HEK293 (cell line): Measurements from ENCODE around the gene HSD17B14.

Experiments
- KLF10 ChIP-seq: fragments of 450-650 bp; IDR thresholded peaks from 2 replicates; pipeline ENCODE4 v1.5.1; 2018; ENCODE audit warnings: missing biosample characterization, mild to moderate bottlenecking, missing genetic modification characterization
- KLF16 ChIP-seq: fragments of 450-650 bp; formaldehyde crosslinking; IDR thresholded peaks from 2 replicates; pipeline ENCODE4 v1.5.1; 2017; ENCODE audit warnings: missing biosample characterization, missing genetic modification characterization
- OVOL3 ChIP-seq: fragments of 450-650 bp; formaldehyde crosslinking; IDR thresholded peaks from 2 replicates; pipeline ENCODE4 v1.5.1; 2016; ENCODE audit warnings: missing biosample characterization, missing genetic modification characterization
- REPIN1 ChIP-seq: fragments of 450-650 bp; formaldehyde crosslinking; IDR thresholded peaks from 2 replicates; pipeline ENCODE4 v1.5.1; 2017; ENCODE audit warnings: missing biosample characterization, missing genetic modification characterization, low read depth
- ZBTB8A ChIP-seq: fragments of 450-650 bp; formaldehyde crosslinking; IDR thresholded peaks from 2 replicates; pipeline ENCODE4 v1.5.1; 2016; ENCODE audit warnings: missing biosample characterization, missing genetic modification characterization
- ZFHX2 ChIP-seq: fragments of 450-650 bp; formaldehyde crosslinking; conservative IDR thresholded peaks from 2 replicates; pipeline ENCODE4 v1.5.1; 2016; ENCODE audit warnings: missing biosample characterization, missing genetic modification characterization
- ZNF10 ChIP-seq: fragments of 450-650 bp; formaldehyde crosslinking; IDR thresholded peaks from 2 replicates; pipeline ENCODE4 v1.5.1; 2017; ENCODE audit warnings: missing biosample characterization, missing genetic modification characterization
- ZNF121 ChIP-seq: fragments of 450-650 bp; formaldehyde crosslinking; IDR thresholded peaks from 2 replicates; pipeline ENCODE4 v1.5.1; 2016; ENCODE audit warnings: missing biosample characterization, missing genetic modification characterization
- ZNF133 ChIP-seq: fragments of 450-650 bp; formaldehyde crosslinking; IDR thresholded peaks from 2 replicates; pipeline ENCODE4 v1.5.1; 2016; ENCODE audit warnings: missing biosample characterization, missing genetic modification characterization
- ZNF140 ChIP-seq: fragments of 450-650 bp; formaldehyde crosslinking; IDR thresholded peaks from 2 replicates; pipeline ENCODE4 v1.5.1; 2016; ENCODE audit warnings: missing biosample characterization, missing genetic modification characterization
- ZNF16 ChIP-seq: fragments of 450-650 bp; formaldehyde crosslinking; IDR thresholded peaks from 2 replicates; pipeline ENCODE4 v1.5.1; 2016; ENCODE audit warnings: low read depth, missing biosample characterization, missing genetic modification characterization
- ZNF169 ChIP-seq: fragments of 450-650 bp; formaldehyde crosslinking; IDR thresholded peaks from 2 replicates; pipeline ENCODE4 v1.5.1; 2016; ENCODE audit warnings: missing biosample characterization, missing genetic modification characterization
- ZNF2 ChIP-seq: fragments of 450-650 bp; formaldehyde crosslinking; IDR thresholded peaks from 2 replicates; pipeline ENCODE4 v1.5.1; 2016; ENCODE audit warnings: missing biosample characterization, missing genetic modification characterization
- ZNF211 ChIP-seq: fragments of 450-650 bp; formaldehyde crosslinking; IDR thresholded peaks from 2 replicates; pipeline ENCODE4 v1.5.1; 2016; ENCODE audit warnings: low read depth, missing biosample characterization, missing genetic modification characterization
- ZNF223 ChIP-seq: fragments of 450-650 bp; formaldehyde crosslinking; IDR thresholded peaks from 2 replicates; pipeline ENCODE4 v1.5.1; 2016; ENCODE audit warnings: missing biosample characterization, missing genetic modification characterization
- ZNF341 ChIP-seq: fragments of 450-650 bp; formaldehyde crosslinking; IDR thresholded peaks from 2 replicates; pipeline ENCODE4; 2016; ENCODE audit warnings: low read depth, missing biosample characterization, missing genetic modification characterization
- ZNF555 ChIP-seq: fragments of 450-650 bp; formaldehyde crosslinking; conservative IDR thresholded peaks from 2 replicates; pipeline ENCODE4 v1.5.1; 2017; ENCODE audit warnings: missing biosample characterization, mild to moderate bottlenecking, missing genetic modification characterization, inconsistent platforms
- ZNF558 ChIP-seq: fragments of 450-650 bp; formaldehyde crosslinking; IDR thresholded peaks from 2 replicates; pipeline ENCODE4 v1.5.1; 2016; ENCODE audit warnings: missing biosample characterization, missing genetic modification characterization
- ZNF621 ChIP-seq: fragments of 450-650 bp; formaldehyde crosslinking; IDR thresholded peaks from 2 replicates; pipeline ENCODE4 v1.5.1; 2017; ENCODE audit warnings: missing biosample characterization, missing genetic modification characterization
- ZNF658 ChIP-seq: fragments of 450-650 bp; formaldehyde crosslinking; IDR thresholded peaks from 2 replicates; pipeline ENCODE4; 2016; ENCODE audit warnings: missing biosample characterization, missing genetic modification characterization
- ZNF776 ChIP-seq: fragments of 450-650 bp; formaldehyde crosslinking; IDR thresholded peaks from 2 replicates; pipeline ENCODE4 v1.5.0; 2017; ENCODE audit warnings: missing biosample characterization, missing genetic modification characterization, borderline replicate concordance
- ZNF785 ChIP-seq: fragments of 450-650 bp; formaldehyde crosslinking; IDR thresholded peaks from 2 replicates; pipeline ENCODE4 v1.5.1; 2016; ENCODE audit warnings: missing biosample characterization, missing genetic modification characterization
- ZNF791 ChIP-seq: fragments of 450-650 bp; formaldehyde crosslinking; IDR thresholded peaks from 2 replicates; pipeline ENCODE4 v1.5.1; 2016; ENCODE audit warnings: missing biosample characterization, missing genetic modification characterization
- TF ChIP-seq, protein P1 (sequence below): fragments of 450-650 bp; formaldehyde crosslinking; IDR thresholded peaks from 2 replicates; pipeline ENCODE4 v1.5.1; 2016; ENCODE audit warnings: missing biosample characterization, missing genetic modification characterization
- TF ChIP-seq, protein P2 (sequence below): fragments of 450-650 bp; formaldehyde crosslinking; IDR thresholded peaks from 2 replicates; pipeline ENCODE4 v1.5.1; 2016; ENCODE audit warnings: missing biosample characterization, missing genetic modification characterization, borderline replicate concordance
- TF ChIP-seq, protein P3 (sequence below): fragments of 450-650 bp; formaldehyde crosslinking; IDR thresholded peaks from 2 replicates; pipeline ENCODE4 v1.5.1; 2016; ENCODE audit warnings: missing biosample characterization, missing genetic modification characterization
- TF ChIP-seq, protein P4 (sequence below): fragments of 450-650 bp; formaldehyde crosslinking; IDR thresholded peaks from 2 replicates; pipeline ENCODE4 v1.5.1; 2016; ENCODE audit warnings: missing biosample characterization, missing genetic modification characterization, low read depth
- TF ChIP-seq, protein P5 (sequence below): fragments of 450-650 bp; formaldehyde crosslinking; IDR thresholded peaks from 2 replicates; pipeline ENCODE4 v1.5.1; 2016; ENCODE audit warnings: missing biosample characterization, missing genetic modification characterization
- TF ChIP-seq, protein P6 (sequence below): fragments of 450-650 bp; formaldehyde crosslinking; conservative IDR thresholded peaks from 2 replicates; pipeline ENCODE4 v1.5.1; 2016; ENCODE audit warnings: low read depth, missing biosample characterization, missing genetic modification characterization

The HSD17B14 gene

DNA sequence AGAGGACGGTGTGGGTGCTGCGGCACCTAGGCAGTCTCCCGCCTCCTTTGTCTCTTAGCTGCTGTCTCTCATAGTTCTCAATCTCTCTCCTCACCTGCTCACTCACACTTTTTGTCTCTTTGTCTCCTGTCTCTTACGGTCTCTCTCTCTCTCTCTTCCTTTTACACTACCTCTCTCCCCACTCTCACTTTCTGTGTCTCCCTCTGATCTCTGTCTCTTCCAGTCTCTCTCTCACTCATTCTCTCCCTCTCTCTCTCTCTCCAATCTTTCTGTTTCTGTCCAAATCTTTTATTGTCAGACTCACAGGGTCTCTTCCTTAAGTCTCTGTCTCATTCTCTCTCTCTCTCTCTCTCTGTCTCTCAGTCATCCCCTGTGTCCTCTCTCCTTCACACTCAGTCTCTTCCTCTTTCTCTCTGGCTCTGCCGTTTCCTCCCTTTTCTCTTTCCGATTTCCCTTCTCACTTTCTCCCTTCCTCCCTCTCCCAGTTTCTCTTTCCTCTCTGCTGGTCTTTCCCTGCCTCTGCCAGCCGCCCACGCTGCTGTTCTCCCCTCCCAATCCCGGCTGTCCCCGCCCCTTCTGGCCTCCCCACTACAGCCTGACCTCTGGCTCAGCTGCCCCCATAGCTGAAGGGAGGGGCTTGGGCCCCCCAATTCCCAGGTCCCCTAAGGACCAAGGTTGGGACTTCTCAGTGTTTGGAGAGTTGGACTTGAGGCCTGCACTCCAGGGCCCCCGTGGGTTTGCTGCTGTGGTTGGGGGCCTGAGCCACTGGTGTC is 32.0 kb upstream of the HSD17B14 start, which contains the start of gene PLEKHA4 (continued):
- TF ChIP-seq ZNF621 (tag by site-specific recombination) (no peak), REPIN1 (tag by site-specific recombination) (no peak), ZFHX2 (tag by site-specific recombination) (peak; percentile 92), ZNF555 (tag by site-specific recombination) (no peak), ZNF558 (tag by site-specific recombination) (no peak), ZNF133 (no peak), ZNF211 (no peak), KLF16 (tag by site-specific recombination) (no peak), OVOL3 (tag by site-specific recombination) (no peak), ZNF121 (tag by site-specific recombination) (no peak), ZNF341 (tag by site-specific recombination) (peak; percentile 55), ZNF658 (tag by site-specific recombination) (no peak), ZNF169 (tag by site-specific recombination) (no peak), ZNF785 (tag by site-specific recombination) (no peak), ZNF140 (tag by site-specific recombination) (no peak), ZBTB8A (no peak), ZNF2 (tag by site-specific recombination) (0 out of 2 replicates have a peak, but pooled peaks have one; percentile 22), ZNF791 (peak; percentile 58), ZNF223 (tag by site-specific recombination) (no peak), ZNF776 (no peak), ZNF10 (tag by site-specific recombination) (peak; percentile 57; the same call in 1 of the 2 replicates), ZNF16 (tag by site-specific recombination) (no peak), KLF10 (tag by site-specific recombination) (no peak)
- TF ChIP-seq, protein P1, sequence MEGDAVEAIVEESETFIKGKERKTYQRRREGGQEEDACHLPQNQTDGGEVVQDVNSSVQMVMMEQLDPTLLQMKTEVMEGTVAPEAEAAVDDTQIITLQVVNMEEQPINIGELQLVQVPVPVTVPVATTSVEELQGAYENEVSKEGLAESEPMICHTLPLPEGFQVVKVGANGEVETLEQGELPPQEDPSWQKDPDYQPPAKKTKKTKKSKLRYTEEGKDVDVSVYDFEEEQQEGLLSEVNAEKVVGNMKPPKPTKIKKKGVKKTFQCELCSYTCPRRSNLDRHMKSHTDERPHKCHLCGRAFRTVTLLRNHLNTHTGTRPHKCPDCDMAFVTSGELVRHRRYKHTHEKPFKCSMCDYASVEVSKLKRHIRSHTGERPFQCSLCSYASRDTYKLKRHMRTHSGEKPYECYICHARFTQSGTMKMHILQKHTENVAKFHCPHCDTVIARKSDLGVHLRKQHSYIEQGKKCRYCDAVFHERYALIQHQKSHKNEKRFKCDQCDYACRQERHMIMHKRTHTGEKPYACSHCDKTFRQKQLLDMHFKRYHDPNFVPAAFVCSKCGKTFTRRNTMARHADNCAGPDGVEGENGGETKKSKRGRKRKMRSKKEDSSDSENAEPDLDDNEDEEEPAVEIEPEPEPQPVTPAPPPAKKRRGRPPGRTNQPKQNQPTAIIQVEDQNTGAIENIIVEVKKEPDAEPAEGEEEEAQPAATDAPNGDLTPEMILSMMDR (tag by site-specific recombination) = no peak
- TF ChIP-seq, protein P2, sequence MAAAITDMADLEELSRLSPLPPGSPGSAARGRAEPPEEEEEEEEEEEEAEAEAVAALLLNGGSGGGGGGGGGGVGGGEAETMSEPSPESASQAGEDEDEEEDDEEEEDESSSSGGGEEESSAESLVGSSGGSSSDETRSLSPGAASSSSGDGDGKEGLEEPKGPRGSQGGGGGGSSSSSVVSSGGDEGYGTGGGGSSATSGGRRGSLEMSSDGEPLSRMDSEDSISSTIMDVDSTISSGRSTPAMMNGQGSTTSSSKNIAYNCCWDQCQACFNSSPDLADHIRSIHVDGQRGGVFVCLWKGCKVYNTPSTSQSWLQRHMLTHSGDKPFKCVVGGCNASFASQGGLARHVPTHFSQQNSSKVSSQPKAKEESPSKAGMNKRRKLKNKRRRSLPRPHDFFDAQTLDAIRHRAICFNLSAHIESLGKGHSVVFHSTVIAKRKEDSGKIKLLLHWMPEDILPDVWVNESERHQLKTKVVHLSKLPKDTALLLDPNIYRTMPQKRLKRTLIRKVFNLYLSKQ (tag by site-specific recombination) = no peak
- TF ChIP-seq, protein P3, sequence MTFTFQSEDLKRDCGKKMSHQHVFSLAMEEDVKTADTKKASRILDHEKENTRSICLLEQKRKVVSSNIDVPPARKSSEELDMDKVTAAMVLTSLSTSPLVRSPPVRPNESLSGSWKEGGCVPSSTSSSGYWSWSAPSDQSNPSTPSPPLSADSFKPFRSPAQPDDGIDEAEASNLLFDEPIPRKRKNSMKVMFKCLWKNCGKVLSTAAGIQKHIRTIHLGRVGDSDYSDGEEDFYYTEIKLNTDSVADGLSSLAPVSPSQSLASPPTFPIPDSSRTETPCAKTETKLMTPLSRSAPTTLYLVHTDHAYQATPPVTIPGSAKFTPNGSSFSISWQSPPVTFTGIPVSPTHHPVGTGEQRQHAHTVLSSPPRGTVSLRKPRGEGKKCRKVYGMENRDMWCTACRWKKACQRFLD (tag by site-specific recombination) = no peak
- TF ChIP-seq, protein P4, sequence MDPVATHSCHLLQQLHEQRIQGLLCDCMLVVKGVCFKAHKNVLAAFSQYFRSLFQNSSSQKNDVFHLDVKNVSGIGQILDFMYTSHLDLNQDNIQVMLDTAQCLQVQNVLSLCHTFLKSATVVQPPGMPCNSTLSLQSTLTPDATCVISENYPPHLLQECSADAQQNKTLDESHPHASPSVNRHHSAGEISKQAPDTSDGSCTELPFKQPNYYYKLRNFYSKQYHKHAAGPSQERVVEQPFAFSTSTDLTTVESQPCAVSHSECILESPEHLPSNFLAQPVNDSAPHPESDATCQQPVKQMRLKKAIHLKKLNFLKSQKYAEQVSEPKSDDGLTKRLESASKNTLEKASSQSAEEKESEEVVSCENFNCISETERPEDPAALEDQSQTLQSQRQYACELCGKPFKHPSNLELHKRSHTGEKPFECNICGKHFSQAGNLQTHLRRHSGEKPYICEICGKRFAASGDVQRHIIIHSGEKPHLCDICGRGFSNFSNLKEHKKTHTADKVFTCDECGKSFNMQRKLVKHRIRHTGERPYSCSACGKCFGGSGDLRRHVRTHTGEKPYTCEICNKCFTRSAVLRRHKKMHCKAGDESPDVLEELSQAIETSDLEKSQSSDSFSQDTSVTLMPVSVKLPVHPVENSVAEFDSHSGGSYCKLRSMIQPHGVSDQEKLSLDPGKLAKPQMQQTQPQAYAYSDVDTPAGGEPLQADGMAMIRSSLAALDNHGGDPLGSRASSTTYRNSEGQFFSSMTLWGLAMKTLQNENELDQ (tag by site-specific recombination) = no peak
- TF ChIP-seq, protein P5, sequence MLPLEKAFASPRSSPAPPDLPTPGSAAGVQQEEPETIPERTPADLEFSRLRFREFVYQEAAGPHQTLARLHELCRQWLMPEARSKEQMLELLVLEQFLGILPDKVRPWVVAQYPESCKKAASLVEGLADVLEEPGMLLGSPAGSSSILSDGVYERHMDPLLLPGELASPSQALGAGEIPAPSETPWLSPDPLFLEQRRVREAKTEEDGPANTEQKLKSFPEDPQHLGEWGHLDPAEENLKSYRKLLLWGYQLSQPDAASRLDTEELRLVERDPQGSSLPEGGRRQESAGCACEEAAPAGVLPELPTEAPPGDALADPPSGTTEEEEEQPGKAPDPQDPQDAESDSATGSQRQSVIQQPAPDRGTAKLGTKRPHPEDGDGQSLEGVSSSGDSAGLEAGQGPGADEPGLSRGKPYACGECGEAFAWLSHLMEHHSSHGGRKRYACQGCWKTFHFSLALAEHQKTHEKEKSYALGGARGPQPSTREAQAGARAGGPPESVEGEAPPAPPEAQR (tag by site-specific recombination) = peak; percentile 47; the same call in 1 of the 2 replicates
- TF ChIP-seq, protein P6, sequence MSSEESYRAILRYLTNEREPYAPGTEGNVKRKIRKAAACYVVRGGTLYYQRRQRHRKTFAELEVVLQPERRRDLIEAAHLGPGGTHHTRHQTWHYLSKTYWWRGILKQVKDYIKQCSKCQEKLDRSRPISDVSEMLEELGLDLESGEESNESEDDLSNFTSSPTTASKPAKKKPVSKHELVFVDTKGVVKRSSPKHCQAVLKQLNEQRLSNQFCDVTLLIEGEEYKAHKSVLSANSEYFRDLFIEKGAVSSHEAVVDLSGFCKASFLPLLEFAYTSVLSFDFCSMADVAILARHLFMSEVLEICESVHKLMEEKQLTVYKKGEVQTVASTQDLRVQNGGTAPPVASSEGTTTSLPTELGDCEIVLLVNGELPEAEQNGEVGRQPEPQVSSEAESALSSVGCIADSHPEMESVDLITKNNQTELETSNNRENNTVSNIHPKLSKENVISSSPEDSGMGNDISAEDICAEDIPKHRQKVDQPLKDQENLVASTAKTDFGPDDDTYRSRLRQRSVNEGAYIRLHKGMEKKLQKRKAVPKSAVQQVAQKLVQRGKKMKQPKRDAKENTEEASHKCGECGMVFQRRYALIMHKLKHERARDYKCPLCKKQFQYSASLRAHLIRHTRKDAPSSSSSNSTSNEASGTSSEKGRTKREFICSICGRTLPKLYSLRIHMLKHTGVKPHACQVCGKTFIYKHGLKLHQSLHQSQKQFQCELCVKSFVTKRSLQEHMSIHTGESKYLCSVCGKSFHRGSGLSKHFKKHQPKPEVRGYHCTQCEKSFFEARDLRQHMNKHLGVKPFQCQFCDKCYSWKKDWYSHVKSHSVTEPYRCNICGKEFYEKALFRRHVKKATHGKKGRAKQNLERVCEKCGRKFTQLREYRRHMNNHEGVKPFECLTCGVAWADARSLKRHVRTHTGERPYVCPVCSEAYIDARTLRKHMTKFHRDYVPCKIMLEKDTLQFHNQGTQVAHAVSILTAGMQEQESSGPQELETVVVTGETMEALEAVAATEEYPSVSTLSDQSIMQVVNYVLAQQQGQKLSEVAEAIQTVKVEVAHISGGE (tag by site-specific recombination) = no peak
